A673 (cell line): Measurements from ENCODE around the gene TNFRSF11A.

Source experiments
- EZH2 ChIP-seq: fragments of 200-600 bp; sonication (generic); IDR thresholded peaks from 2 replicates; pipeline ENCODE4 v1.6.1; 2017; ENCODE audit warnings: borderline replicate concordance, low read depth, mild to moderate bottlenecking, mixed read lengths, antibody characterized with exemption, low read length; ENCODE audit not compliant: poor library complexity, severe bottlenecking
- TF ChIP-seq, protein P1 (sequence below): fragments of 300-800, 200-600 bp; sonication (generic); conservative IDR thresholded peaks from 2 replicates; pipeline ENCODE4 v1.5.1; 2017; ENCODE audit warnings: low read depth, mild to moderate bottlenecking, antibody characterized with exemption, low read length, moderate library complexity, mixed read lengths

DNA sequence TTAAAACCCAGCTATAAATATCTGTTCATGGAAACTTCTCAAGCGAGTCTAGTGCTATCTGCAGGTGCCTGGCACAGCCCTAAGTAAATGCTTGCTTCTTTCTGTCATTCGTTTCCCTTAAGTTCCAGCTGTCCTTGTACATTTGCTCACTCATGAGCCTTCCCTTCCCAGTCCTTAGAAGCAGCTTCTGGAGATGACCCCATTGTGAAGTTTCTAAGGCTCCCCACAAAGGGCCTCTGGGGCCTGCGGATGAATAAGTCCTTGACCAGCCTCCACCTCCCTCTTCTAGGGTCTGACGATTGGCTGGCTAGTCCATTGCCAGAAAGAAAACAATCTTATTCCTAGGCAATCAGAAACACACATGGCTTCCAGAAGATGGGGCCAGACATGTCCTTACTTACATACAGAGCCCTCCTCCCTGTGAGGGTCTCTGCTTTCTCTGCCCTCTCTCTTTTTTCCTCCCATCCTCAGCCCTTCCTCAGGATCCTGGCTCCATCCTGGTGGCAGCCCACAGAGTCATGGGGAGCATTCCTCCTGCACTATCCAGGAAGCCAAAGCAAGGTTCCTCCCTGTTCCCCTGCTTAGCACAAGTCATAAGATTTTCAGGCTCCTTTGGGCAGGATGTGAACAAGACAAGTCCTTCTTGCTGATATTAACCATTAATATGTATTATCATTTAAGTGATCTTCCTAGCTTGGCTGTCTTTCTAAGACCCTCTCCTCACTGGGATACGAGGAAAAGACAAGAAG lies 87.3 kb downstream of the TNFRSF11A start:
- TF ChIP-seq, protein P1, sequence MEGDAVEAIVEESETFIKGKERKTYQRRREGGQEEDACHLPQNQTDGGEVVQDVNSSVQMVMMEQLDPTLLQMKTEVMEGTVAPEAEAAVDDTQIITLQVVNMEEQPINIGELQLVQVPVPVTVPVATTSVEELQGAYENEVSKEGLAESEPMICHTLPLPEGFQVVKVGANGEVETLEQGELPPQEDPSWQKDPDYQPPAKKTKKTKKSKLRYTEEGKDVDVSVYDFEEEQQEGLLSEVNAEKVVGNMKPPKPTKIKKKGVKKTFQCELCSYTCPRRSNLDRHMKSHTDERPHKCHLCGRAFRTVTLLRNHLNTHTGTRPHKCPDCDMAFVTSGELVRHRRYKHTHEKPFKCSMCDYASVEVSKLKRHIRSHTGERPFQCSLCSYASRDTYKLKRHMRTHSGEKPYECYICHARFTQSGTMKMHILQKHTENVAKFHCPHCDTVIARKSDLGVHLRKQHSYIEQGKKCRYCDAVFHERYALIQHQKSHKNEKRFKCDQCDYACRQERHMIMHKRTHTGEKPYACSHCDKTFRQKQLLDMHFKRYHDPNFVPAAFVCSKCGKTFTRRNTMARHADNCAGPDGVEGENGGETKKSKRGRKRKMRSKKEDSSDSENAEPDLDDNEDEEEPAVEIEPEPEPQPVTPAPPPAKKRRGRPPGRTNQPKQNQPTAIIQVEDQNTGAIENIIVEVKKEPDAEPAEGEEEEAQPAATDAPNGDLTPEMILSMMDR, result no peak
- no peak for TF ChIP-seq EZH2
